Tibial artery (tissue), 4 donors: ENCODE results near the gene MICALL2.
A peak's percentile ranks its signal among the peaks of the same experiment; 100 is the strongest.
"Not testable (repeated sequence)": the region's sequence is repeated elsewhere in the genome, so short reads cannot be mapped to it uniquely, and the experiment has no call there.

ENCODE experiments used
- DNase-seq, 2 donors: peaks; one replicate each; pipeline ENCODE4 v3.0.0-alpha.2; 2019
- H3K27ac ChIP-seq, 2 donors: fragments of 200-600 bp; sonication (generic) in 1 of 2; 1 replicate in 1 of 2; 2 replicates in 1 of 2; pipeline ENCODE4 v1.5.1; 2018 to 2019; ENCODE audit warnings: mild to moderate bottlenecking in 1 of 2
- H3K27me3 ChIP-seq, 2 donors: fragments of 200-600 bp; sonication (generic) in 1 of 2; one replicate each; pipeline versions ENCODE4 v1.5.1 to v1.6.0; 2016 to 2019
- H3K36me3 ChIP-seq, 3 donors: fragments of 200-600 bp; sonication (generic) in 2 of 3; one replicate each; pipeline ENCODE4 v1.5.1; 2016 to 2019; ENCODE audit warnings: mild to moderate bottlenecking in 2 of 3
- H3K4me1 ChIP-seq, 4 donors: fragments of 200-600 bp; sonication (generic) in 2 of 4; 1 replicate in 3 of 4; 2 replicates in 1 of 4; pipeline ENCODE4 v1.5.1; 2016 to 2019
- H3K4me3 ChIP-seq, 2 donors: fragments of 200-600 bp; sonication (generic) in 1 of 2; 1 replicate in 1 of 2; 2 replicates in 1 of 2; pipeline ENCODE4 v1.5.1; 2018 to 2019; ENCODE audit warnings: mild to moderate bottlenecking in 2 of 2
- H3K9me3 ChIP-seq, 3 donors: fragments of 200-600 bp; sonication (generic) in 1 of 3; one replicate each; pipeline ENCODE4 v1.5.1; 2016 to 2019
- CTCF ChIP-seq, 2 experiments: fragments of 200-600 bp in 1 of 2; fragments of 450-650 bp in 1 of 2; IDR thresholded peaks; one replicate each; pipeline ENCODE4 v1.5.1; 2017 to 2019; ENCODE audit warnings: antibody characterized with exemption in 2 of 2, mild to moderate bottlenecking in 1 of 2, moderate library complexity in 1 of 2
- intact Hi-C: fragments of 100-400 bp; cut with DNase I; formaldehyde crosslinking; loops from one replicate; pipeline ENCODE4 v1.15.0; 2023; ENCODE audit warnings: low total_unique reads

The MICALL2 gene

GRCh38 chr7:1447551-1448244, 11.6 kb downstream of the MICALL2 start:
- H3K9me3 ChIP-seq = no peaks in the 10 kb centered on the region
- no peak for DNase-seq
- peaks cover 0 to 21% (median 5%) of the 10 kb centered on the region in 3 donors for H3K36me3 ChIP-seq
- no peak overlapping the region for H3K4me3 ChIP-seq
- peaks cover 0 to 22% (median 6%) of the 10 kb centered on the region in 4 donors for H3K4me1 ChIP-seq
- no peaks in the 10 kb centered on the region for H3K27me3 ChIP-seq
- peak overlapping the region in 1 of 2 donors; percentile 41 for H3K27ac ChIP-seq
- intact Hi-C loops = no loop called here
- no peak for TF ChIP-seq CTCF (IDR thresholded peaks at IDR 0.05)

- no peak for TF ChIP-seq CTCF (IDR thresholded peaks at IDR 0.05)
- Histone ChIP-seq H3K27ac (peak overlapping the region in 1 of 2 donors; percentile 41), H3K9me3 (no peaks in the 10 kb centered on the region), H3K4me3 (no peak overlapping the region), H3K36me3 (peaks cover 0 to 25% (median 5%) of the 10 kb centered on the region in 3 donors), H3K27me3 (no peaks in the 10 kb centered on the region), H3K4me1 (peaks cover 0 to 16% (median 1%) of the 10 kb centered on the region in 4 donors)
- DNase-seq = no peak
- intact Hi-C loops = no loop called here
Observed at GRCh38 chr7:1447112-1447511, 12.2 kb downstream of the MICALL2 start.

- peaks cover 0 to 12% (median 0%) of the 10 kb centered on the region in 4 donors for H3K4me1 ChIP-seq
- no peaks in the 10 kb centered on the region for H3K9me3 ChIP-seq
- no peak for TF ChIP-seq CTCF (IDR thresholded peaks at IDR 0.05)
- no peaks in the 10 kb centered on the region for H3K27me3 ChIP-seq
- intact Hi-C loops = no loop called here
- H3K36me3 ChIP-seq = peaks cover 0 to 30% (median 10%) of the 10 kb centered on the region in 3 donors
- no peak overlapping the region for H3K4me3 ChIP-seq
- H3K27ac ChIP-seq = no peak overlapping the region
- DNase-seq = no peak
Observed at GRCh38 chr7:1446620-1447032, 12.6 kb downstream of the MICALL2 start.

GRCh38 chr7:1446026-1446425, 13.2 kb downstream of the MICALL2 start:
- H3K4me3 ChIP-seq, H3K27me3 ChIP-seq, H3K27ac ChIP-seq, intact Hi-C loops, DNase-seq, H3K9me3 ChIP-seq: not testable (repeated sequence)
- H3K36me3 ChIP-seq = peaks cover 0 to 36% (median 11%) of the 10 kb centered on the region in 3 donors
- peaks cover 0 to 12% (median 0%) of the 10 kb centered on the region in 4 donors for H3K4me1 ChIP-seq

- Histone ChIP-seq H3K27me3 (no peaks in the 10 kb centered on the region), H3K4me3 (no peak overlapping the region), H3K9me3 (no peaks in the 10 kb centered on the region), H3K27ac (no peak overlapping the region), H3K36me3 (peaks cover 0 to 42% (median 11%) of the 10 kb centered on the region in 3 donors), H3K4me1 (peaks cover 0 to 12% (median 0%) of the 10 kb centered on the region in 4 donors)
- DNase-seq = no peak
- intact Hi-C loops = no loop called here
- TF ChIP-seq CTCF (IDR thresholded peaks at IDR 0.05) = no peak
Observed at GRCh38 chr7:1445341-1445740, 13.9 kb downstream of the MICALL2 start.

- intact Hi-C loops = no loop called here
- H3K4me3 ChIP-seq = no peak overlapping the region
- no peak overlapping the region for H3K27ac ChIP-seq
- H3K9me3 ChIP-seq = no peaks in the 10 kb centered on the region
- peaks cover 0 to 45% (median 11%) of the 10 kb centered on the region in 3 donors for H3K36me3 ChIP-seq
- DNase-seq = no peak
- peaks cover 0 to 12% (median 0%) of the 10 kb centered on the region in 4 donors for H3K4me1 ChIP-seq
- H3K27me3 ChIP-seq = no peaks in the 10 kb centered on the region
- TF ChIP-seq CTCF (IDR thresholded peaks at IDR 0.05) = no peak
Observed at GRCh38 chr7:1444925-1445322, 14.3 kb downstream of the MICALL2 start.
